GM12878 (cell line): ENCODE results near the gene EVI5L.

Experiments
- CEBPB ChIP-seq, 2 experiments: fragments of 150-350 bp in 1 of 2; IDR thresholded peaks; 2 replicates each; pipeline ENCODE4 v1.6.1; 2012 to 2014; ENCODE audit warnings: low read depth in 2 of 2, low read length in 2 of 2, borderline replicate concordance in 1 of 2, inconsistent platforms in 1 of 2
- CTCF ChIP-seq, 3 experiments: IDR thresholded peaks in 2 of 3; conservative IDR thresholded peaks in 1 of 3; 2 replicates each; pipeline ENCODE4 v1.5.1; 2011; ENCODE audit warnings: low read depth in 3 of 3, low read length in 3 of 3, mild to moderate bottlenecking in 3 of 3, control low read depth in 2 of 3, moderate library complexity in 2 of 3, inconsistent platforms in 1 of 3, mixed read lengths in 1 of 3; ENCODE audit not compliant: control insufficient read depth in 2 of 3, insufficient read depth in 1 of 3; ENCODE audit errors: extremely low read depth in 1 of 3
- HCFC1 ChIP-seq: fragments of 150-350 bp; IDR thresholded peaks from 2 replicates; pipeline ENCODE4 v1.6.1; 2014; ENCODE audit warnings: low read length
- RFX5 ChIP-seq: IDR thresholded peaks from 2 replicates; pipeline ENCODE4 v1.6.1; 2011; ENCODE audit warnings: low read depth, low read length, improper control_type of control experiment
- TARDBP ChIP-seq: IDR thresholded peaks from 2 replicates; pipeline ENCODE4 v1.6.1; 2016; ENCODE audit warnings: borderline replicate concordance
- TCF3 ChIP-seq: IDR thresholded peaks from 2 replicates; pipeline ENCODE4 v1.6.1; 2012; ENCODE audit warnings: low read depth, mild to moderate bottlenecking, low read length, borderline replicate concordance; ENCODE audit not compliant: insufficient read depth
- YY1 ChIP-seq: IDR thresholded peaks from 2 replicates; pipeline ENCODE4 v1.6.1; 2011; ENCODE audit warnings: low read depth, mild to moderate bottlenecking, low read length

- TF ChIP-seq HCFC1 = no peak
- no peak for TF ChIP-seq CTCF (IDR thresholded peaks at IDR 0.05 in 2 of 3, conservative IDR thresholded peaks at IDR 0.05 in 1 of 3; ENCODE audit: control insufficient read depth in 2 of 3, extremely low read depth in 1 of 3, insufficient read depth in 1 of 3, low read depth in 3 of 3, low read length in 3 of 3)
- TF ChIP-seq YY1 = no peak
- TF ChIP-seq TCF3 = no peak
- TF ChIP-seq CEBPB (IDR thresholded peaks at IDR 0.05; ENCODE audit: borderline replicate concordance in 1 of 2, low read depth in 2 of 2, low read length in 2 of 2) = no peak
- no peak for TF ChIP-seq TARDBP
- no peak for TF ChIP-seq RFX5
Measured at GRCh38 chr19:7865262-7865911, 35.4 kb downstream of the EVI5L start.
